HG02943 (cell line): Measurements from ENCODE around the gene PJA1.
A peak's percentile ranks its signal among the peaks of the same experiment; 100 is the strongest.

Experiments used
- ATAC-seq: cut with Tn5 transposase; IDR thresholded peaks from one replicate; pipeline ENCODE4 v1.9.1; 2021; ENCODE audit warnings: mild to moderate bottlenecking, low read depth, moderate library complexity; ENCODE audit not compliant: unreplicated experiment

The PJA1 gene, protein sequence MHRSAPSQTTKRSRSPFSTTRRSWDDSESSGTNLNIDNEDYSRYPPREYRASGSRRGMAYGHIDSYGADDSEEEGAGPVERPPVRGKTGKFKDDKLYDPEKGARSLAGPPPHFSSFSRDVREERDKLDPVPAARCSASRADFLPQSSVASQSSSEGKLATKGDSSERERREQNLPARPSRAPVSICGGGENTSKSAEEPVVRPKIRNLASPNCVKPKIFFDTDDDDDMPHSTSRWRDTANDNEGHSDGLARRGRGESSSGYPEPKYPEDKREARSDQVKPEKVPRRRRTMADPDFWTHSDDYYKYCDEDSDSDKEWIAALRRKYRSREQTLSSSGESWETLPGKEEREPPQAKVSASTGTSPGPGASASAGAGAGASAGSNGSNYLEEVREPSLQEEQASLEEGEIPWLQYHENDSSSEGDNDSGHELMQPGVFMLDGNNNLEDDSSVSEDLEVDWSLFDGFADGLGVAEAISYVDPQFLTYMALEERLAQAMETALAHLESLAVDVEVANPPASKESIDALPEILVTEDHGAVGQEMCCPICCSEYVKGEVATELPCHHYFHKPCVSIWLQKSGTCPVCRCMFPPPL

DNA sequence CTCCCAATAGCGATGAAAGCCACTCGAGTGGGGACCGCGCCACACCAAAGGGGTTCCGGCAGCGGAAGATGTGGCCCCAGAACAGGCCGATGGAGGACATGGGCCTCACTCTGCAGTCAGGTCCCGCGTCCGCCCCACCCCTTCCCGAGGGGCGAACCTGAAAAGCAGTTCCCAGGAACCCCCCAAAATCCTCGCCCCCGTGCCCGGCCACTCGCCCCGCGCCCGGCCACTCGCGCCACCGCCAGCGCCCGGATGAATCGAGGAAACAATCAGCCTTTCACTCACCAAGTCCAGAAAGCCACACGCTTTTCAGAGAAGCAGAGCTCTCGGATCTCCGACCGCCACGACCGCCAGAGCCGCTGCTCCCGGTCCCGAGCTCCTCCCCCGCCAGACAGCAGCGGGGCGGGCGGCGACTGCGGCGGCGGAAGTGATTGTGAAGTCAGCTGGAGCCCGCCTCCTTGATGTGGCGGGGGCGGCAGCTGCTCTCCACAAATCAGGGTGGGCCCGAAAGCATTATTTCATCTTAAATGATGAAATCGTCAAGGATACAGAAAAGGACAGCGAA is at the start of gene PJA1:
Gene PJA1 (minus strand): TSS at position 367 of the 565 bp plus-strand sequence. CDS start 2,380 bp downstream, outside the sequence.
- peak; percentile 78 for ATAC-seq

DNA sequence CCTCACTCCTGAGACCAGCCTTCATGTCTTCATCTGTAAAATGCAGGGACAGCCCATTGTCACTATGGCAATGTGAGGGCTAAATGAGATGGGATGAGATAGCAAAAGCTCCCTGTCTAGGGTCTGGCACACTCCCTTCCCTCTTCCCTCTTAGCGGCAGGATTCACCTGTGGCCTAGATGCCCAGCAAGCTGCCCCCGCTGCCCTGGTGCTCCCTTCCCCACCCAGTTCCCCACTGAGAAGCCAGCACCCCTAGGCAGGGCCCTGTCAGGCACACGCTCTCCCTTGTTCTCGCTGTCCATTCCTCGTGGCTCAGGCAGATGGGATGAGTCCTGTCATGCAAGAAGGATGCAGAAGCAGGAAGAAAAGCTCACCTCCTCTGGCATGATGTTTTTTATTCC is 49.2 kb upstream of the PJA1 start:
- no peak for ATAC-seq

DNA sequence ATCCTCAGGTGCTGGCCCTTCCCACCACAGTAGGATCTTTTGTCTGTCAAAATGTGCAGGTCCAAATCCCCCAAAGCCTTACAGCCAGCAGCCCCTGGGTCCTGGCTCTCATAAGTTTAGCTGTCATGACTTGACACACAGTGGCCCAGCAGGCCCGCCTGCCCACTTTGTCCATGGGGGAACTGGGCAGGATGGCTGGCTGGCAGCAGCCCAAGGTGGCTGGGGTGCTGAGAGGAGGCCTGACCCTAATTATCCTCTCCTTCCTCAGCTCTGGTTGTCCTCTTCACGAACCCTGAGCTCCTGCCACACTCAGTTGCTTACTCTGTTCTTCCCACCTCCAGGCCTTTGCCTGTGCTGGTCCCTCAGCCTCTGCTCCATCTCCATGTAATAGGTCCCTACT is 46.4 kb upstream of the PJA1 start:
- no peak for ATAC-seq

DNA sequence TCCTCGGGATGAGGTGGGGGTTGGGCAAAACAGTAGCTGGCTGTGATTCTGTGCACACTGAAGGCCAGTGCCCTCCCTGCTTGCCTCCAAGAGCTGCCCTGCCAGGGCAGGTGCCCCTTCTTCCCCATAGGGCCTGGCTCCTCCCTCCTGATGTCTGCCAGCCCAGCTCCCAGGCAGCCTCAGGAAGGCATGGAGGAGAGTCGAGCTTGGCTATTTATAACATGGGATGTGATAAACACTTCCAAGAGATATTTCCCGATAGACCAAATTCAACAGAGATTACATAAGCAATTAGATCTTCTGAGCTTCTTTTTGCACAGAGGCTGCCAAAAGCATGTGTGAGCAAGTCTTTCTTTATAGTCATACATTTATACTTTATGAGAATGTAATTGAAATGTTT is 45.3 kb upstream of the PJA1 start:
- no peak for ATAC-seq

DNA sequence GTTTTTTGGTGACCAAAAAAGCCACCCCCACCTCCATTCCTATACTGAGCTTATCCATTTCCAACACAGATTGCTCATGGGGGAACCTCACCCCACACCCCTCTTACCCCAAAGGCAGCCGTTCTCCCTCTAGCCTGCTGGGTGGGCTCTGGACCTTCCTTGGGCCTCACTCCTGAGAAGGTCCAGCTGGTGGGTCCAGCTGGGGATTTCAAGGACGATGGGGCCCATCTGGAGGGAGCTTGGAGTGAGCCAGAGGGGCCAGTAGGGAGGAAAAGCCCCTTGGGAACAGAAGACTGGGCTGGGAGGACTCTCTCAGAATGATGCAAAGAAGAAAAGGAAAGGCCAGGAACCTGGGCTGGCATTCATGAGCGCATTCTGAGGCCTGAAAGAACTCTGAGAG is 42.0 kb upstream of the PJA1 start:
- ATAC-seq, result no peak

DNA sequence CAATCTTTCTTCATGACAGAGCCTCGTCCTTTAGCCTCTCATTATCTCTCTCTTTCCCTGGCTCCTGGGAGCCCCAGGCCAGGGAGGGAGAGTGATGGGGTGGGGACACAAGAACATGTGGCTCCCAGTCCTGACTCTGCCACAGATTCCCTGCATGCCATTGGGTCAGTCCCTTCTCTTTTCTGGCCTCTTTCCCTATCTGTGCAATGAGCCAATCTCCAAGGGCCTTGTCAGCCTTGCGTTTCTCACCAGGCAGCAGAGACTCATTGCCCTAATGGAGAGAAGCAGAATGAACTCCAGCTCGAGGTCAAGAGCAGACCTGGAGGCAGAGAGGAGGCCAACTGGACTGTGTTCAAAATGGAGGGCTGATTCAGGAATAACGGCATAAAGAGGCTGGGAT is 38.4 kb upstream of the PJA1 start:
- no peak for ATAC-seq

DNA sequence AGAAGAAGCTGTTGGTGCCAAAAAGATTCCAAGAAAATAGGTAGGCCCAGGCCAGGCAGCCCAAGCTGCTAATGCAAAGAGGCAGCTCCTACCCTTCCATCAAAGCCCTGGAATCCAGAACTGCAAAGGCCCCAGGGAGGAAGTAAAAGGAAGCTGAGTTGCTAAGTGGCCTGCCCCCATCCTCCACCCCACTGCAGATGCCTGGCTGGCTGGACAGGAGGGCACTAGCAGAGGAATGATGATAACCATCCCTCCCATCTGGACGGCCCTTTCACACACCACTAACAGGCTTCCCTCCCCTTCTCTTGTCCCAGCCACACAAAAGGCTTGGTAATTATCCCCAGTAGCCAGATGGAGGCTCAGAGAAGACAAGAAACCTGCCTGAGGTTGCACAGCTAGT is 32.4 kb upstream of the PJA1 start:
- ATAC-seq, result no peak

DNA sequence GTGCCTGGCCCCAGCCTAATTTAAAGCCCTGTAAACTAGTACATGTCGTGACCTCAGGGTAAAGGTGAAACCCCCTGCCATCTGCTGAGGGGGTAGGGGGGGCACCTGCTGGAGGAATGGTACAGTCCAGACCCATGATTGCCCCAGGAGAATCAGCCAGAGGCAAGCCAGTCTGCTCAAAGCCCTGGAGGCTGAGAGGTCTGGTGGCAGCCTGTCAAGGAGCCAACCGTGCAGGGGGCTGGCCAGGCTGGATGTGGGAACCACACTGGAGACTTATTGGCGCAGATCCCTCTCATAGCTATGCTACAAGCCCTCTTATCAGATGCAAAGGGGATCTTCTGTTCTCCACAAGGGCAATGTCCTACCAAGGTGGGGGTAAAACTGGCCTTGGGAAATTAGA is 31.4 kb upstream of the PJA1 start:
- ATAC-seq, result no peak

DNA sequence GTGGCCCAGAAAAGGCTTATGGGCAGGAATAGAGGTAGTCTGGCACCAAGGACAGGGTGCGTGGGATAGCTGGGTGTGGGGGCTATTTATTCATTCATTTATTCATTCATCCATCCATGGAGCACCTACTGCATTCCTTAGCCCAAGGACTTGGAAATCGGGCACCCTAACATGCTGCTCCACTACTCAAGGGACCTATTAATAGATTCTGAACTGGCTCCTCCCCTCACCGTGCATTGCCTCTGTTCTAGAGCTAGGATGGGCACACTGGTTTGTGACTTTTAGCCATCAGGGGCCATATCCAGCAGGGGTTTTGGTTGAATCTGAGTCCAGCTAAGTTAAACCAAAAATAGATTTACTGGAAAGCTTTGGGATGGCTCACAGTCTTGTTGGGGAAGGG is 30.6 kb upstream of the PJA1 start:
- no peak for ATAC-seq

DNA sequence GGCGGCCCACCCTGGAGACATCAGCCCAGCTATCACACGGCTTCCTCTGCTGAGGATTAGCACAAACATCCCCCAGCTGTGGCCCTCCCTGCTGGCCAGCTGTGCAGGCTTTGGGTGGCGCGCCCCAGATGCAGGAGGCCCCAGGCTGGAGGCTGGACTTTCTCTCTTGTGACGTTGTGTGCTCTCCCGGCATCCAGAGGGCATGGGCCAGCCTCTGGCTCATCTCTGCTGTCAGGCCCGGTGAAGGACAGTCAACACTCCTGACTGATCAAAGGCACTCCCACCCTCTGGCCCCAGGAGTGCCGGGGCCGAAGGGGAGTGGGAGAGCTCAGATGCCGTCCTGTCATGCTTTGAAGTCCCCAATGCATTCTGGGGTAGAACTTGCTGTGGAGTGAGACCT is 29.9 kb upstream of the PJA1 start:
- ATAC-seq, result no peak

DNA sequence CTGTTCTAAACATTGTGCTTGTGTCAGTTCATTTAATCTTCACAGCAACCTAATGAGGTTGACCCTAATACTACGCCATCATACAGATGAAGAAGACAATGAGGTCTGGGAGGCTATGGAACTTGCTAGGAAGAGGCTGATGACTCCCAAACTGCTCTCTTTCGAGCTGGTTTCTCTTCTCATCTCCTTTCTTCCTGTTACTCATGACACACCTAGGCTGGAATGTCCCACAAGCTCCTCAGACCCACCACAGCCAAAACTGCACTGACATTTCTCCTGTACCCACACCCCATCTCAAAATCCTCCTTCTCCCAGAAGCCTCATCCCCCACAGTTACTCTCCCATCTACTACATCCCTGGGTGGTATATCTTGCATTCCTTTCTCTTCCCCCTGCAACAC is 27.4 kb upstream of the PJA1 start:
- ATAC-seq, result no peak

DNA sequence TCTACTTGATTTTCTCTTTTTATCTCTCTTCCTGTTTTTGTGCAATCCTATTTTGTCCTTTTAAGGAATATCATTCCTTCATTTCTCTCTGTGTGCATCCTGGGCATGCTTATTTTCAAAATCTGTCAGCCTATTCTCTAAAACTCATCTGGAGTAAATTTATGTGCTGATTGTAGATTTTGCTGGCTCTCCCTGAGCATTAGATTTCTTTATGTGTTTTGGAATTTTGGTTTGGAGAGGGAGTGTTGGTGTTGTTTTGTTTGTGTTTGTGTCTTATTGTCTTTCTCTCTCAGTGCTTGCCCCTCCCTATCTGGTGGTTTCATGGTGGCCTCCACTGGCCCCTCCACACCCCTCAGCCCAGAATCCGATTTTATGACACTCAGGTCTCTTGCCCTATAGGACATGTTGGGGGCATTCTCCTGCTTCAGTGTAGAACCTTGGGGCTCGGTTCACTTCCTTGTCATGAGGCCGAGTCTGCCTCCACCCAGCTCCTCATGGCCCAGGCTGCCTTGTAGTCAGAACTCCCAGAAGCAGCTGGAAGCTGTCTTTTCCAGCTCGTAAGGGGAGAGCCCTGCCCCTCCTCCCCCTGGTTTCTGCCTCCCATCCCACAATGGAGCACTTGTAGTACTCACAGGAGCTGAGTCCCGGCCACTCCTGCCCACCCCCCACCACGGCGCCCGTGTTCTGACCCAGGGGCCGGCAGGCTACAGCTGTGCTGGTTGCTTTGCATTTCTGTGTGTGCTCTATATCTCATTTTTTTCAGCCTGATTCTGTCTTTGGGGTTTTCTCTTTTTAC is 24.5 kb upstream of the PJA1 start:
- ATAC-seq, result no peak

DNA sequence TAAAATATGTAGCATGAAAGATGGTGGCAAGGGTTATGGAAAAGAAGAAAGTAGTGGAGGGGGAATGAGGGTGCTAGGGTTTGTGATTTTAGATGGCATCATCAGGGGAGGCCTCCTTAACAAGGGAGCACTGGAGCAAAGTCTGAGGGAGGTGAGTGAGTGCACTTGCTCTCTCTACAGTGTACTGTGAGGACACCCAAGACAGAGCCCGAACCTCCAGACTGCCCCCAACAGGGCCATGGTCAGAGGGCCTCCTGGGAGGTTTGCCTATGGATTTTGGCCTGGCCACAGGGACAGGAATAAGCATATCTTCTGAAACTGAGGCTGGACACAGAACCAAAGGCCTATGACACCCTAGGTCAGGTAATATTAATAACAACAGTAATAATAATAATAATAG is 21.4 kb upstream of the PJA1 start:
- no peak for ATAC-seq

DNA sequence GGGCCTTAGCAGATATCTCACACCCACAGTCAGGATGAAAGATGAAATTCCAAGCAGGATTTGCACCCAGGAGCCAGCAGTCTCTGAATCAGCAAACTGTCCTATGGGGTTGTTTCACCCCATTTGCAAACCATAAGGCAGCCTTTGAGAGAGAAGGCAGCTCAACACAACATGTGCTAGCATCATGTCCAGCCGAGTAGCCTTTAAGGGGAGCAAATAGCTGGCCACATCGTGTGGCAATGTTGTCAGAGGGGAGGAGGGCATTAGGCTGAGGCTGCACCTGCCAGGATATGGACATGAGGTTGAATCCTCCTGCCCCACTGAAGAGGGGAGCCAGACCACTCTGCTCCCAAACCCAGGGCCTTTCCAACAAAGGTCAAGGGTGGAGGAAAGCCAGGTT is 20.6 kb upstream of the PJA1 start:
- ATAC-seq, result no peak

DNA sequence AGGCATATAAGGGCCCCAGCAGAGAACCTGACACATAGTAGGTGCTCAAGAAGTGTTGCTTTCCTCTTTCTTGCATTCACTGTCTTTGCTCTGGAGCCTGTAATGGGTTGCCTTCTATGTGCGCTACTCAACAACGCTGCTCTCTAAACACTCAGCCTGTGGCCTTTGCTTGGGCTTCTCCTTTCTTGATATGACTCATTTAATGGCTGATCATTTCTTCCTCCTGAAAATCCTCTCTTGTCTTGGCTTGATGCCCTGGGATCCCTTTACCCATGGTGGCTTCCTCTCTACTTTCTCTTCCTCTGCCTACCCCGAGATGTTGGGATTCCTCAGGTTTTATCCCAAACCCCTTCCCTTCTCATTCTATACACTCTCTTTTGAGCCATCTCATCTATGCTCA is 19.9 kb upstream of the PJA1 start:
- no peak for ATAC-seq

DNA sequence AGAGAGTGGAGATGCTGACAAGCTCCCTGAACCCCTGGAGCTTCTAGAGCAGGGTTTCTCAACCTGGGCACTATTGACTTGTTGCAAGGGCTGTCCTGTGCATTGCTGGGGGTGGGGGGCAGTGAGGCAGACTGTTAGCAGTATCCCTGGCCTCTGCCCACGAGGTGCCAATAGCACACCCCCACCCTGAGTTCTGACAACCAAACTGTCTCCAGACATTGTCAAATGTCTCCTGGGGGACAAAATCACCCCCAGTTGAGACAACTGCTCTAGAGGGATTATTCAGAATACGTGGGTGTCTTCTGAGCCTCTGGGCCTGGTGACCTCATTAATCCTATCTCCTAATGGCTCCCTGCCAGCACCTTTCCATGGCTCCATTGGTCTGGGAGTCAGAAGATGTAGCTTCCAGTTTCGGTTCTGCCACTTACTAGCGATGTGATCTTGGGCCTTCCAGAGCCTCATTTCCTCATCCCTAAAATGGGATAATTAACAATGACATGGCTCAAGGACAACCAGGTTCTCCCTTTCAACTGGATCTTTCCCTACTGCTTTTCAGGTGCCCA is 17.6 kb upstream of the PJA1 start:
- ATAC-seq, result no peak

DNA sequence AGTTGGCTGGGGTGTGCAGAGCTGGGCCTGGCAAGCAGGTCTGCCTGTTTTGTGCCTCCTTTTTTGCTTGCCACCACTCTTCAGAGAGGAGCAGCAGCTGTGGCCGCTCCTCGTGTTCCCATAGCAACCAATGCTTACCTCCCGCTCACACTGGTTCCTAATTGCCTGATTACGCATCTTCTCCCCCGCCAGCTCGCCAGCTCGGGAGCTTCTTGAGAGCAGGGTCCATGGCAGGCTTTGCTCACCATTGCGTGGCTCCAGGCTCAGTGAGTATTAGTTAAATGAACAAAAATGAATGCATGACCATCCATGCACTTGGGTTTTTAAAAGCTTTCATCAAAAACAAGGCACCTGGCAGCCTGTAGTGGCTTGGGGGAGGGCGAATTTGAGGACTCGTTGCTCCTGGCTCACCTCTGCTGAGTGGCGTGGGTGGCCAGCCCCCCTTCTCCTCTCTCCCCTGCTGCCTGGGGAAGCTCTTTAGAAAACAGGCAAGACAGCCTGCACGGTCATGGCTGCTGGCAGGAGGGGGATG is 14.2 kb upstream of the PJA1 start:
- no peak for ATAC-seq

DNA sequence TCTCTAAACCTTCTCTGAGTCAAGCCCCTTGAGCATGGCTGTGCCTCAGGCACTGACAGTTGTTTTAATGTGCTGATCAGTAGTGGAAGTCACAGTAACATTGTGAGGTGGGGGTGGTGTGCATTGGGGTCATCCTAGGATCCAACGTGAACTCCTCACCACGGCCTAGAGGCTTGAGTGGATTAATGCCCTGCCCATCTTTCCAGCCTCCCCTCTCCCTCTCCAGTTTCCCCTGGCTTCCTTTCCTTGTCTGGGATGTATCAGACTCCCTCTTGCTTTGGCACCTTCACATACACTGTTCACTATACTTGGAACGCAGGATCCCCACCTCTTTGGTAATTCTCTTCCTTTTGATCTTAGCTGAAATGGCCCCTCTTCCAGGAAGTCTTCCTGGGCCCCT is 13.3 kb upstream of the PJA1 start:
- no peak for ATAC-seq

DNA sequence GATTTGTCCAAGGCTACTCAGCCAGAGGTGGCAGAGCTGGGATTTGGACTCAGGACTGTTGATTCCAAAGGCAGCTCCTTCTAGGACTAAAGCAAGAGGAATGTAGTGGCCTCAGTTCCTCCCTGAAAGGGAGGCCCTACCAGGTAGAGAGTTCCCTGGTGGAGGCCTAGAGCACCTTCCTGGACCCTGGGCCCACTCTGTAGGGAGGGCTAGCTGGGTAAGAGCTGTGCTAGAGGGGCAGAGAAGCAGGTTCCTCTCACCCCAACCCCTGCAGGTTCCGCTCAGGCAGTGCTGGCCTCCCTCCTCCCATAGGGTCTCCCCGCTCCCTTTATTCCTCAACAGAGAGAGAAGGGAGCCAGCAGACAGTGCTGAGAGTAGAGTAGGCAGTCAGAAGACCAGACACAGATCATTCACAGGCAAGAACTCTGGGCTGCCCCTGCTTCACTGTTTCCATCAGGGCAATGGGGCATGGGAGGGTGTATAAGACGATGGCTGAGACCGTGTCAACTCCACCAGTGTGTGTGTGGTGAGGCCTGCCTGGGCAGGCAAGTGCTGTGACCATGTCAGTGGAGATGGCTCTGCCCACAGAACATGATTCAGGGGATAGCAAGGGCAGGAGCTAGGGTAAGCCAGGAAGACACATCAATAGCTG is 12.4 kb upstream of the PJA1 start:
- no peak for ATAC-seq

DNA sequence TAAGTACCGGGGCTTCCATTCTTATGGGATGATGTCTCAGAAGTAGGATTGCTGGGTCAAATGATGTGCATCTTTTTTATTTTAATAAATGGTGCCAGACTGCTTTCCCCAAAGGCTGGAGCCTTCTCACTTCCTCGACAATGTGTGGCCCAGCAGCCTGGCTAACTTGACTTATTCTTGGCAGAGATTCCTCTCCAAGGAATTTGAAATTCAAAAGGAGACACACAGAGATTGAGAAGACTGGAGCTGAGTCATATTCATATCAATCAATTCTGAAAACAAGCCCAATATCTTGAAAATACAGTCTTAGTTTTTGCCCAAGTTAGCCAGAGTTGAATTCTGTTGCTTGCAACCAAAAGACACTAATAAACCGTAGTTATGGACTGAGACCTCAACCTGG is 10.8 kb upstream of the PJA1 start:
- no peak for ATAC-seq
